SK-N-SH (cell line): ENCODE results near the gene ETNK2. TPM values are rescaled to one million over a fixed set of nuclear protein-coding genes. Genes with fewer than 3 reads are reported as not detected.

ENCODE experiments used
- CTCF ChIA-PET: fragments of 300-600, 350-600 bp; formaldehyde crosslinking; extraction: SDS; loops from one replicate; lab custom pipeline; 2021; lab: Yijun Ruan, JAX
- POLR2A ChIA-PET: fragments of 350-600 bp; sonication (Branson Sonifier 250); formaldehyde crosslinking; extraction: SDS; loops from one replicate; lab custom pipeline; 2020; ENCODE audit warnings: antibody characterized with exemption, inconsistent platforms; lab: Yijun Ruan, JAX
- DNase-seq: peaks from one replicate; pipeline ENCODE4 v3.0.0; 2012
- H2AFZ ChIP-seq: fragments of 200-600 bp; sonication (generic); 2 replicates; pipeline ENCODE4 v1.8.1; 2016; ENCODE audit warnings: antibody characterized with exemption, mild to moderate bottlenecking, low read depth
- H3F3A ChIP-seq: fragments of 200-600 bp; sonication (generic); replicated peaks from 2 replicates; pipeline ENCODE3; 2016; ENCODE audit warnings: antibody characterized with exemption, mild to moderate bottlenecking; ENCODE audit not compliant: insufficient read depth
- H3K27ac ChIP-seq, 2 experiments: fragments of 200-500 bp in 1 of 2; fragments of 200-600 bp in 1 of 2; sonication (Bioruptor generic) in 1 of 2; sonication (generic), shearing (Covaris generic) in 1 of 2; 2 replicates each; pipeline versions ENCODE4 v1.5.1 to v1.6.1; 2014 to 2016; ENCODE audit warnings: low read depth in 2 of 2, inconsistent platforms in 1 of 2, low read length in 1 of 2, mild to moderate bottlenecking in 1 of 2, mixed read lengths in 1 of 2
- H3K27me3 ChIP-seq: fragments of 200-600 bp; sonication (generic), shearing (Covaris generic); 2 replicates; pipeline ENCODE4 v1.6.1; 2016; ENCODE audit warnings: mixed run types; ENCODE audit not compliant: insufficient read depth
- H3K36me3 ChIP-seq, 2 experiments: fragments of 200-500 bp in 1 of 2; fragments of 200-600 bp in 1 of 2; sonication (Bioruptor generic) in 1 of 2; sonication (generic) in 1 of 2; replicated peaks in 1 of 2; 2 replicates each; pipeline versions ENCODE3 to v1.5.1; 2014 to 2016; ENCODE audit warnings: low read length in 1 of 2, mild to moderate bottlenecking in 1 of 2; ENCODE audit not compliant: insufficient read depth in 2 of 2, control insufficient read depth in 1 of 2
- H3K4me1 ChIP-seq, 2 experiments: fragments of 200-500 bp in 1 of 2; fragments of 200-600 bp in 1 of 2; sonication (Bioruptor generic) in 1 of 2; sonication (generic), shearing (Covaris generic) in 1 of 2; 2 replicates each; pipeline versions ENCODE4 v1.5.1 to v1.6.1; 2014 to 2016; ENCODE audit warnings: low read depth in 1 of 2, low read length in 1 of 2, mixed run types in 1 of 2; ENCODE audit not compliant: insufficient read depth in 2 of 2, control insufficient read depth in 1 of 2
- H3K4me2 ChIP-seq: fragments of 200-600 bp; sonication (generic), shearing (Covaris generic); 2 replicates; pipeline ENCODE4 v1.6.1; 2017; ENCODE audit warnings: mixed run types
- H3K4me3 ChIP-seq, 2 experiments: fragments of 200-500 bp in 1 of 2; fragments of 200-600 bp in 1 of 2; sonication (Bioruptor generic) in 1 of 2; sonication (generic), shearing (Covaris generic) in 1 of 2; 2 replicates each; pipeline versions ENCODE4 v1.5.1 to v1.8.1; 2014 to 2016; ENCODE audit warnings: low read depth in 2 of 2, inconsistent platforms in 1 of 2, low read length in 1 of 2, mild to moderate bottlenecking in 1 of 2, mixed read lengths in 1 of 2, moderate library complexity in 1 of 2
- H3K79me2 ChIP-seq: fragments of 200-600 bp; sonication (generic); 2 replicates; pipeline ENCODE4 v1.8.1; 2017; ENCODE audit warnings: mild to moderate bottlenecking; ENCODE audit not compliant: insufficient read depth
- H3K9ac ChIP-seq: fragments of 200-600 bp; sonication (generic); 2 replicates; pipeline ENCODE4 v1.6.1; 2017; ENCODE audit warnings: mixed run types
- H3K9me2 ChIP-seq: fragments of 200-600 bp; sonication (generic); 2 replicates; pipeline ENCODE4 v1.6.1; 2017; ENCODE audit warnings: mixed run types
- H3K9me3 ChIP-seq: fragments of 200-600 bp; sonication (generic); 2 replicates; pipeline ENCODE4 v1.6.1; 2017; ENCODE audit warnings: mixed run types, mild to moderate bottlenecking, moderate library complexity
- H4K20me1 ChIP-seq: fragments of 200-600 bp; sonication (generic); 2 replicates; pipeline ENCODE4 v1.6.1; 2017; ENCODE audit warnings: mild to moderate bottlenecking, mixed run types; ENCODE audit not compliant: insufficient read depth
- CHD2 ChIP-seq: fragments of 150-350 bp; IDR thresholded peaks from 2 replicates; pipeline ENCODE4 v1.6.1; 2018; ENCODE audit warnings: low read length; ENCODE audit not compliant: partially characterized antibody
- FOXJ3 ChIP-seq: sonication (generic); formaldehyde crosslinking; IDR thresholded peaks from 2 replicates; pipeline ENCODE4 v1.5.1; 2020; ENCODE audit warnings: mild to moderate bottlenecking, missing genetic modification reagents
- GABPA ChIP-seq: IDR thresholded peaks from 2 replicates; pipeline ENCODE4 v1.4.0; 2012; ENCODE audit warnings: low read depth, mild to moderate bottlenecking
- JUND ChIP-seq: IDR thresholded peaks from 2 replicates; pipeline ENCODE4 v1.4.0; 2012
- MEF2A ChIP-seq: IDR thresholded peaks from 2 replicates; pipeline ENCODE4 v1.4.0; 2012; ENCODE audit warnings: low read depth, borderline replicate concordance
- NFIC ChIP-seq: IDR thresholded peaks from 2 replicates; pipeline ENCODE4 v1.4.0; 2012; ENCODE audit warnings: borderline replicate concordance
- NRF1 ChIP-seq: IDR thresholded peaks from 2 replicates; pipeline ENCODE4 v1.6.1; 2012; ENCODE audit warnings: low read depth, mild to moderate bottlenecking, low read length
- RXRA ChIP-seq: IDR thresholded peaks from 2 replicates; pipeline ENCODE4 v1.4.0; 2012; ENCODE audit warnings: low read depth, mild to moderate bottlenecking, borderline replicate concordance
- SIN3A ChIP-seq: IDR thresholded peaks from 2 replicates; pipeline ENCODE4 v1.6.1; 2012; ENCODE audit warnings: low read depth, mild to moderate bottlenecking, low read length, moderate library complexity, borderline replicate concordance
- SMC3 ChIP-seq: IDR thresholded peaks from 2 replicates; pipeline ENCODE4 v1.6.1; 2012; ENCODE audit warnings: low read depth, low read length, improper control_type of control experiment
- TAF1 ChIP-seq: IDR thresholded peaks from 2 replicates; pipeline ENCODE4 v1.6.1; 2012; ENCODE audit warnings: low read depth, mild to moderate bottlenecking, low read length, moderate library complexity, borderline replicate concordance
- TCF12 ChIP-seq: IDR thresholded peaks from 2 replicates; pipeline ENCODE4 v1.4.0; 2012
- WGBS: methylation state at CpG from one replicate; pipeline ENCODE4 v1.1.6; 2017; ENCODE audit warnings: low lambda C conversion rate; 5-methylcytosine and 5-hydroxymethylcytosine counted together
- polyA plus RNA-seq, 3 experiments: library from polyadenylated mRNA; depleted of rRNA; stranded (reverse); fragments of >200 nt; gene quantifications; 2 replicates each; pipeline ENCODE4 v1.2.3, GENCODE V29; 2012
- TF ChIP-seq, protein P1 (sequence below): IDR thresholded peaks from 2 replicates; pipeline ENCODE4 v1.4.0; 2012; ENCODE audit warnings: low read depth
- TF ChIP-seq, protein P2 (sequence below): fragments of 150-350 bp; IDR thresholded peaks from 2 replicates; pipeline ENCODE4 v1.6.1; 2017; ENCODE audit warnings: antibody characterized with exemption, low read length, low read depth, borderline replicate concordance
- TF ChIP-seq, protein P3 (sequence below): fragments of 150-350 bp; IDR thresholded peaks from 2 replicates; pipeline ENCODE4 v1.6.1; 2016; ENCODE audit warnings: mild to moderate bottlenecking, low read depth, low read length
- TF ChIP-seq, protein P4 (sequence below): IDR thresholded peaks from 2 replicates; pipeline ENCODE4; 2012
- TF ChIP-seq, protein P5 (sequence below): IDR thresholded peaks from 2 replicates; pipeline ENCODE4 v1.4.0; 2012; ENCODE audit warnings: low read depth, borderline replicate concordance
- TF ChIP-seq, protein P6 (sequence below): fragments of 200-600 bp; sonication (generic); IDR thresholded peaks from 2 replicates; pipeline ENCODE4 v1.6.1; 2017; ENCODE audit warnings: antibody characterized with exemption, mild to moderate bottlenecking, moderate library complexity

Gene ETNK2
- polyA plus RNA-seq, 1 of the 3 experiments (the other 2 are of a cell fraction), result 16.1 TPM

DNA sequence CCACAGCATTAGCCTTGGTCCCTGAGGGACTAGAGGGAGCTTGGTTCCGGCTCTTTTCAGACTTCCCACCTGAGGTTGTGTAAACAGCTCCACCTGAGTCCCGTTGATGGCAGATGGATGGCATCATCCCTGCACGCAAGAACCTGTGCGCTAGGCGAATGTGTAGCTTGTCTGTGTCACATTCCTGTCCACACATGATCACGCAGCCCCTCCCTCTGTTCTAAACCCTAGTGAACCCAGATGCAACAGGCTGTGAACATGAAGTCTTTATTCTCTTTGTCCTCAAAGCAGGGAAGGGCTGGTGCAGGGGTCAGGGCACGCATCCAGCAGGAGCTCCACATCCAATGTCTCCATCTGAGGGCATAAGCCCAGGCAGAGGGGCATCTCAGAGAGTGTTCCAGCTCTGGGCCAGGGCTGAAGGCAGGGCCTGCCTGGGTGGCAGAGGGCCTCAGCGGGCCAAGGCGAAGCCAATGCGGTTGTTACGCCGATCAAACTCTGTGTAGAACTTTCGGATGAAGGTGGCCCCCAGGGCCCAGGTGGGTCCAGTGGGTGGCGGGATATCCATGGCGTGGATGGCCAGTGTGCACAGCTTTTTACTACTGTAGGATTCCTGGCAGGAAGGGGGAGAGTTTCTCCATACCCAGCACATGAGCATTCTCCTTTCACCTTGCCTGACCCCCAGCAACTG is 2.9 kb upstream of the ETNK2 start:
- no peak for DNase-seq

DNA sequence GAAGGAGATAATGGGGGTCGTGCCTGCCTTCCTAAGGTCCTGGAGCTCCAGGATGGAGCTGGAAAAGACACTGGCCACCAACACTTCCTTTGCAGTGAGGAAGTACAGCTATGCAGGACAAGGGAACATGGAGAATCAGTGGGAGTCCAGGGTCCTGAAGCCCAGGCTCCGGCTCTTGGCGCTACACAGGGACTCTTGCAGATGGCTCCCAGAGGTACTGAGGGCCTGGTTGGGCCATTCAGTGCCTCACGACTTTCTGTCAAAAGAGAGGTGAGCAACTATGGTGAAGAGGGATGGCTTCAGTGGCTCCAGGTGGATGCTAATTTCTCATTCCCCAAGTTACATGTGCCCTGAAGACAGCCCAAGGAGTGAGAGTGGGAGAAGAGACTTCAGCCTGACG is 1.8 kb upstream of the ETNK2 start:
- ChIA-PET POLR2A (no interaction called here), CTCF (interaction anchor here (1.0 to 7.2 kb wide), 8 partner anchors 9 to 245 kb away, joined by 3 to 51 read pairs (median 8); no protein-coding TSS in a partner anchor)
- no peaks in the 10 kb centered on the region; the same call in 1 of the 2 replicates for H3K27me3 ChIP-seq
- H3K4me1 ChIP-seq, result peaks cover 3 to 19% of the 10 kb centered on the region in 2 experiments; a peak in 1 of 4 replicates
- no peak overlapping the region for H3K9ac ChIP-seq
- no peaks in the 10 kb centered on the region for H3K9me2 ChIP-seq
- no peak for DNase-seq
- no peak overlapping the region for H3K4me3 ChIP-seq
- H2AFZ ChIP-seq, result no peak overlapping the region
- WGBS, result 95% methylated on average over 5 of the region's 5 CpGs
- no peaks in the 10 kb centered on the region for H4K20me1 ChIP-seq
- H3F3A ChIP-seq, result no peaks in the 10 kb centered on the region
- no peaks in the 10 kb centered on the region for H3K36me3 ChIP-seq
- no peak overlapping the region for H3K27ac ChIP-seq
- H3K9me3 ChIP-seq, result no peaks in the 10 kb centered on the region
- H3K4me2 ChIP-seq, result no peak overlapping the region
- H3K79me2 ChIP-seq, result no peaks in the 10 kb centered on the region
- TF ChIP-seq, protein P1, sequence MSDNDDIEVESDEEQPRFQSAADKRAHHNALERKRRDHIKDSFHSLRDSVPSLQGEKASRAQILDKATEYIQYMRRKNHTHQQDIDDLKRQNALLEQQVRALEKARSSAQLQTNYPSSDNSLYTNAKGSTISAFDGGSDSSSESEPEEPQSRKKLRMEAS, result no peak
- TF ChIP-seq, protein P2, sequence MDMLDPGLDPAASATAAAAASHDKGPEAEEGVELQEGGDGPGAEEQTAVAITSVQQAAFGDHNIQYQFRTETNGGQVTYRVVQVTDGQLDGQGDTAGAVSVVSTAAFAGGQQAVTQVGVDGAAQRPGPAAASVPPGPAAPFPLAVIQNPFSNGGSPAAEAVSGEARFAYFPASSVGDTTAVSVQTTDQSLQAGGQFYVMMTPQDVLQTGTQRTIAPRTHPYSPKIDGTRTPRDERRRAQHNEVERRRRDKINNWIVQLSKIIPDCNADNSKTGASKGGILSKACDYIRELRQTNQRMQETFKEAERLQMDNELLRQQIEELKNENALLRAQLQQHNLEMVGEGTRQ, result no peak
- TF ChIP-seq, protein P3, sequence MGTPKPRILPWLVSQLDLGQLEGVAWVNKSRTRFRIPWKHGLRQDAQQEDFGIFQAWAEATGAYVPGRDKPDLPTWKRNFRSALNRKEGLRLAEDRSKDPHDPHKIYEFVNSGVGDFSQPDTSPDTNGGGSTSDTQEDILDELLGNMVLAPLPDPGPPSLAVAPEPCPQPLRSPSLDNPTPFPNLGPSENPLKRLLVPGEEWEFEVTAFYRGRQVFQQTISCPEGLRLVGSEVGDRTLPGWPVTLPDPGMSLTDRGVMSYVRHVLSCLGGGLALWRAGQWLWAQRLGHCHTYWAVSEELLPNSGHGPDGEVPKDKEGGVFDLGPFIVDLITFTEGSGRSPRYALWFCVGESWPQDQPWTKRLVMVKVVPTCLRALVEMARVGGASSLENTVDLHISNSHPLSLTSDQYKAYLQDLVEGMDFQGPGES, result no peak
- TF ChIP-seq RXRA, result no peak
- TF ChIP-seq CHD2, result no peak
- no peak for TF ChIP-seq FOXJ3 (CRISPR knock-in tag)
- TF ChIP-seq, protein P4, sequence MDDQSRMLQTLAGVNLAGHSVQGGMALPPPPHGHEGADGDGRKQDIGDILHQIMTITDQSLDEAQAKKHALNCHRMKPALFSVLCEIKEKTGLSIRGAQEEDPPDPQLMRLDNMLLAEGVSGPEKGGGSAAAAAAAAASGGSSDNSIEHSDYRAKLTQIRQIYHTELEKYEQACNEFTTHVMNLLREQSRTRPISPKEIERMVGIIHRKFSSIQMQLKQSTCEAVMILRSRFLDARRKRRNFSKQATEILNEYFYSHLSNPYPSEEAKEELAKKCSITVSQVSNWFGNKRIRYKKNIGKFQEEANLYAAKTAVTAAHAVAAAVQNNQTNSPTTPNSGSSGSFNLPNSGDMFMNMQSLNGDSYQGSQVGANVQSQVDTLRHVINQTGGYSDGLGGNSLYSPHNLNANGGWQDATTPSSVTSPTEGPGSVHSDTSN, result no peak
- no peak for TF ChIP-seq JUND
- TF ChIP-seq NFIC, result no peak

More for the DNA sequence above, 2.9 kb upstream of the ETNK2 start:
- Histone ChIP-seq H3K9me3 (no peaks in the 10 kb centered on the region), H3K9me2 (no peaks in the 10 kb centered on the region), H3K4me1 (peaks cover 3 to 19% of the 10 kb centered on the region in 2 experiments; a peak in 1 of 4 replicates), H2AFZ (no peak overlapping the region), H3K4me2 (no peak overlapping the region), H3K9ac (no peak overlapping the region), H3K79me2 (no peaks in the 10 kb centered on the region), H3K27ac (no peak overlapping the region), H3K27me3 (no peaks in the 10 kb centered on the region; the same call in 1 of the 2 replicates), H3F3A (no peaks in the 10 kb centered on the region), H3K4me3 (no peak overlapping the region), H3K36me3 (no peaks in the 10 kb centered on the region), H4K20me1 (no peaks in the 10 kb centered on the region)
- ChIA-PET CTCF (interaction anchor here (0.8 to 7.2 kb wide), 7 partner anchors 8 to 244 kb away, joined by 3 to 36 read pairs (median 4); no protein-coding TSS in a partner anchor), POLR2A (no interaction called here)
- WGBS, result 81% methylated on average over 14 of the region's 15 CpGs
- no peak for TF ChIP-seq NFIC
- no peak for TF ChIP-seq SIN3A
- TF ChIP-seq MEF2A, result no peak
- TF ChIP-seq GABPA, result no peak
- no peak for TF ChIP-seq TCF12
- TF ChIP-seq SMC3, result no peak
- TF ChIP-seq, protein P5, sequence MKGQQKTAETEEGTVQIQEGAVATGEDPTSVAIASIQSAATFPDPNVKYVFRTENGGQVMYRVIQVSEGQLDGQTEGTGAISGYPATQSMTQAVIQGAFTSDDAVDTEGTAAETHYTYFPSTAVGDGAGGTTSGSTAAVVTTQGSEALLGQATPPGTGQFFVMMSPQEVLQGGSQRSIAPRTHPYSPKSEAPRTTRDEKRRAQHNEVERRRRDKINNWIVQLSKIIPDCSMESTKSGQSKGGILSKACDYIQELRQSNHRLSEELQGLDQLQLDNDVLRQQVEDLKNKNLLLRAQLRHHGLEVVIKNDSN, result no peak
- TF ChIP-seq, protein P6, sequence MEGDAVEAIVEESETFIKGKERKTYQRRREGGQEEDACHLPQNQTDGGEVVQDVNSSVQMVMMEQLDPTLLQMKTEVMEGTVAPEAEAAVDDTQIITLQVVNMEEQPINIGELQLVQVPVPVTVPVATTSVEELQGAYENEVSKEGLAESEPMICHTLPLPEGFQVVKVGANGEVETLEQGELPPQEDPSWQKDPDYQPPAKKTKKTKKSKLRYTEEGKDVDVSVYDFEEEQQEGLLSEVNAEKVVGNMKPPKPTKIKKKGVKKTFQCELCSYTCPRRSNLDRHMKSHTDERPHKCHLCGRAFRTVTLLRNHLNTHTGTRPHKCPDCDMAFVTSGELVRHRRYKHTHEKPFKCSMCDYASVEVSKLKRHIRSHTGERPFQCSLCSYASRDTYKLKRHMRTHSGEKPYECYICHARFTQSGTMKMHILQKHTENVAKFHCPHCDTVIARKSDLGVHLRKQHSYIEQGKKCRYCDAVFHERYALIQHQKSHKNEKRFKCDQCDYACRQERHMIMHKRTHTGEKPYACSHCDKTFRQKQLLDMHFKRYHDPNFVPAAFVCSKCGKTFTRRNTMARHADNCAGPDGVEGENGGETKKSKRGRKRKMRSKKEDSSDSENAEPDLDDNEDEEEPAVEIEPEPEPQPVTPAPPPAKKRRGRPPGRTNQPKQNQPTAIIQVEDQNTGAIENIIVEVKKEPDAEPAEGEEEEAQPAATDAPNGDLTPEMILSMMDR, result no peak
- TF ChIP-seq NRF1, result no peak
- no peak for TF ChIP-seq TAF1
- TF ChIP-seq, protein P1, result no peak
- TF ChIP-seq, protein P4, result no peak
